ENCODE results near the gene PRAMEF5.

GRCh38 chr1:13224480-13225060 is 29.4 kb upstream of the PRAMEF5 start:
- TF ChIP-seq CTCF (conservative IDR thresholded peaks at IDR 0.05; ENCODE audit: low read depth in 2 of 2) (no peak), EZH2 (IDR thresholded peaks at IDR 0.05; ENCODE audit: low read depth, unreplicated experiment) (no peak), POLR2AphosphoS5 (IDR thresholded peaks at IDR 0.05; ENCODE audit: low read depth) (no peak), REST (IDR thresholded peaks at IDR 0.05; ENCODE audit: unreplicated experiment) (no peak), EZH2phosphoT487 (IDR thresholded peaks at IDR 0.05; ENCODE audit: unreplicated experiment) (no peak), STAT1 (IDR thresholded peaks at IDR 0.05; ENCODE audit: unreplicated experiment) (no peak), ZNF462 (CRISPR knock-in tag; IDR thresholded peaks at IDR 0.05) (no peak), CREB1 (CRISPR knock-in tag; IDR thresholded peaks at IDR 0.05; ENCODE audit: low read depth) (no peak), ZNF331 (CRISPR knock-in tag; IDR thresholded peaks at IDR 0.05; ENCODE audit: low read depth) (no peak), ZNF114 (CRISPR knock-in tag; IDR thresholded peaks at IDR 0.05) (no peak), JUNB (IDR thresholded peaks at IDR 0.05; ENCODE audit: unreplicated experiment) (no peak)
